Measurements from ENCODE around the gene NMU.
"Not testable (repeated sequence)": the region's sequence is repeated elsewhere in the genome, so short reads cannot be mapped to it uniquely, and the experiment has no call there.

GRCh38 chr4:55624063-55624462, 12.0 kb downstream of the NMU start:
- not testable (repeated sequence) for TF ChIP-seq FOXK2 (IDR thresholded peaks at IDR 0.05); LEF1 (IDR thresholded peaks at IDR 0.05; ENCODE audit: borderline replicate concordance); PKNOX1 (IDR thresholded peaks at IDR 0.05); SP1 (IDR thresholded peaks at IDR 0.05); FOXM1 (IDR thresholded peaks at IDR 0.05; ENCODE audit: borderline replicate concordance); HDGF (IDR thresholded peaks at IDR 0.05; ENCODE audit: borderline replicate concordance); NFRKB (IDR thresholded peaks at IDR 0.05)

Measured in HEK293T (cell line).